ENCODE results near the gene GMDS. TPM values are rescaled to one million over a fixed set of nuclear protein-coding genes. Genes with fewer than 3 reads are reported as not detected.

The GMDS gene
- total and polyA plus RNA-seq, 2 experiments from 2014 or later, result 30.1 to 36.5 TPM

GRCh38 chr6:2119275-2119674 lies 126.1 kb downstream of the GMDS start:
- H3K4me3 Mint-ChIP-seq, result no peak overlapping the region
- peaks cover 3% of the 10 kb centered on the region; the same call in 2 of the 3 replicates for H3K4me1 Mint-ChIP-seq
- H4K20me1 ChIP-seq (replicated peaks; ENCODE audit: insufficient read depth), result no peaks in the 10 kb centered on the region; the same call in 1 of the 2 replicates

More at GRCh38 chr6:2119275-2119674, 126.1 kb downstream of the GMDS start:
- Histone ChIP-seq H3F3A (replicated peaks; ENCODE audit: low read depth) (no peaks in the 10 kb centered on the region), H3K36me3 (ENCODE audit: insufficient read depth) (no peaks in the 10 kb centered on the region), H3K4me1 (ENCODE audit: insufficient read depth) (0 out of 2 replicates have a peak, but pooled peaks cover 8% of the 10 kb centered on the region), H2AFZ (no peak overlapping the region), H3K4me2 (no peak overlapping the region), H3K27me3 (ENCODE audit: insufficient read depth) (no peaks in the 10 kb centered on the region), H3K27ac (ENCODE audit: low read depth) (no peak overlapping the region), H3K9me2 (ENCODE audit: insufficient read depth) (no peaks in the 10 kb centered on the region), H3K4me3 (no peak overlapping the region), H3K79me2 (replicated peaks; ENCODE audit: insufficient read depth) (no peaks in the 10 kb centered on the region)
- Mint-ChIP-seq H3K9me3 (no peaks in the 10 kb centered on the region), H3K27ac (no peak overlapping the region), H3K36me3 (ENCODE audit: low read depth) (peaks cover 2% of the 10 kb centered on the region; the same call in 1 of the 3 replicates), H3K27me3 (ENCODE audit: insufficient read depth, low read depth, poor library complexity) (peaks cover 2% of the 10 kb centered on the region)
- TF ChIP-seq, protein P1, sequence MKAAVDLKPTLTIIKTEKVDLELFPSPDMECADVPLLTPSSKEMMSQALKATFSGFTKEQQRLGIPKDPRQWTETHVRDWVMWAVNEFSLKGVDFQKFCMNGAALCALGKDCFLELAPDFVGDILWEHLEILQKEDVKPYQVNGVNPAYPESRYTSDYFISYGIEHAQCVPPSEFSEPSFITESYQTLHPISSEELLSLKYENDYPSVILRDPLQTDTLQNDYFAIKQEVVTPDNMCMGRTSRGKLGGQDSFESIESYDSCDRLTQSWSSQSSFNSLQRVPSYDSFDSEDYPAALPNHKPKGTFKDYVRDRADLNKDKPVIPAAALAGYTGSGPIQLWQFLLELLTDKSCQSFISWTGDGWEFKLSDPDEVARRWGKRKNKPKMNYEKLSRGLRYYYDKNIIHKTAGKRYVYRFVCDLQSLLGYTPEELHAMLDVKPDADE (IDR thresholded peaks at IDR 0.05), result no peak
- no peak for TF ChIP-seq ZNF331 (CRISPR knock-in tag; IDR thresholded peaks at IDR 0.05; ENCODE audit: low read depth)
- no peak for TF ChIP-seq EZH2 (IDR thresholded peaks at IDR 0.05; ENCODE audit: low read depth, unreplicated experiment)
- no peak for TF ChIP-seq POLR2AphosphoS5 (IDR thresholded peaks at IDR 0.05; ENCODE audit: low read depth)
- no peak for TF ChIP-seq CREB1 (CRISPR knock-in tag; IDR thresholded peaks at IDR 0.05; ENCODE audit: low read depth)
- no peak for TF ChIP-seq NANOG (IDR thresholded peaks at IDR 0.05; ENCODE audit: borderline replicate concordance)
- no peak for TF ChIP-seq STAT1 (IDR thresholded peaks at IDR 0.05; ENCODE audit: unreplicated experiment)
- no peak for TF ChIP-seq REST (IDR thresholded peaks at IDR 0.05; ENCODE audit: unreplicated experiment)
- no peak for TF ChIP-seq ZNF114 (CRISPR knock-in tag; IDR thresholded peaks at IDR 0.05)
- TF ChIP-seq ZNF462 (CRISPR knock-in tag; IDR thresholded peaks at IDR 0.05), result no peak
- no peak for TF ChIP-seq JUNB (IDR thresholded peaks at IDR 0.05; ENCODE audit: unreplicated experiment)
- TF ChIP-seq, protein P2, sequence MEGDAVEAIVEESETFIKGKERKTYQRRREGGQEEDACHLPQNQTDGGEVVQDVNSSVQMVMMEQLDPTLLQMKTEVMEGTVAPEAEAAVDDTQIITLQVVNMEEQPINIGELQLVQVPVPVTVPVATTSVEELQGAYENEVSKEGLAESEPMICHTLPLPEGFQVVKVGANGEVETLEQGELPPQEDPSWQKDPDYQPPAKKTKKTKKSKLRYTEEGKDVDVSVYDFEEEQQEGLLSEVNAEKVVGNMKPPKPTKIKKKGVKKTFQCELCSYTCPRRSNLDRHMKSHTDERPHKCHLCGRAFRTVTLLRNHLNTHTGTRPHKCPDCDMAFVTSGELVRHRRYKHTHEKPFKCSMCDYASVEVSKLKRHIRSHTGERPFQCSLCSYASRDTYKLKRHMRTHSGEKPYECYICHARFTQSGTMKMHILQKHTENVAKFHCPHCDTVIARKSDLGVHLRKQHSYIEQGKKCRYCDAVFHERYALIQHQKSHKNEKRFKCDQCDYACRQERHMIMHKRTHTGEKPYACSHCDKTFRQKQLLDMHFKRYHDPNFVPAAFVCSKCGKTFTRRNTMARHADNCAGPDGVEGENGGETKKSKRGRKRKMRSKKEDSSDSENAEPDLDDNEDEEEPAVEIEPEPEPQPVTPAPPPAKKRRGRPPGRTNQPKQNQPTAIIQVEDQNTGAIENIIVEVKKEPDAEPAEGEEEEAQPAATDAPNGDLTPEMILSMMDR (conservative IDR thresholded peaks at IDR 0.05; ENCODE audit: low read depth in 2 of 2), result no peak
- TF ChIP-seq EZH2phosphoT487 (IDR thresholded peaks at IDR 0.05; ENCODE audit: unreplicated experiment), result no peak
- ATAC-seq (no peak), DNase-seq (ENCODE audit: low spot score) (no peak)
